ENCODE data around the gene MAGI2.

The MAGI2 gene

GRCh38 chr7:78141522-78142281, 1311.8 kb downstream of the MAGI2 start:
- Histone ChIP-seq H4K20me1 (ENCODE audit: control insufficient read depth, insufficient read depth, low read depth, low read length) (no peaks in the 10 kb centered on the region), H3K27me3 (ENCODE audit: control insufficient read depth, low read length) (0 out of 2 replicates have a peak, but pooled peaks cover 3% of the 10 kb centered on the region), H3K9me2 (replicated peaks; ENCODE audit: control insufficient read depth, low read length) (no peaks in the 10 kb centered on the region), H3K4me2 (ENCODE audit: low read length) (no peak overlapping the region), H3K9me3 (ENCODE audit: control insufficient read depth, insufficient read depth, low read length) (no peaks in the 10 kb centered on the region), H3K79me2 (ENCODE audit: control insufficient read depth, low read length) (no peaks in the 10 kb centered on the region), H3K4me1 (ENCODE audit: control insufficient read depth, low read length) (peaks cover 5% of the 10 kb centered on the region; the same call in 1 of the 2 replicates), H3K27ac (ENCODE audit: low read depth, low read length) (no peak overlapping the region), H3K36me3 (ENCODE audit: control insufficient read depth, low read length) (no peaks in the 10 kb centered on the region), H3K4me3 (ENCODE audit: low read length) (no peak overlapping the region), H3F3A (ENCODE audit: control insufficient read depth, insufficient read depth) (no peaks in the 10 kb centered on the region)
- TF ChIP-seq CTCF (IDR thresholded peaks at IDR 0.05; ENCODE audit: low read depth, low read length, poor library complexity, severe bottlenecking) (no peak), EZH2phosphoT487 (IDR thresholded peaks at IDR 0.05; ENCODE audit: borderline replicate concordance, low read length) (no peak)

DNA sequence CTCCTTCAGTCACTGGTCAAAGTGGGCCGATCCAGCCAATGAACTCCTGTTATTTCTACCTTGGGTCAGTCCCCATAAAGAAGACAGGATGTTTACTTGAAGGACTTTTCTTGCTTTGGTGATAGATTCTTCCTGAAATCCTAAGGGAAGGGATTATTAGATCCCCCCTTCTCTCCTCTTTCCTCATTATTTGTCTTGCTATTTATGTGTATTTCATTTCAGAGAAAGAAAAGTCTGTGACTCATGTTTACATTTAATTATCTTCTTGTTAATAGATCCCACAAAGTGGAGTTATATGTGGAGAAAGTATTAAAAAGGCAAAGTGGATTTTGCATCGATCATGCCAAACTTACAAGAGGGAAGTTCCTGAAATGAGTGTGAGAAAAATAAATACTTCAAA, 1313.4 kb downstream of the MAGI2 start:
- no peak overlapping the region for H3K4me2 ChIP-seq (ENCODE audit: low read length)
- no peaks in the 10 kb centered on the region for H3K27me3 ChIP-seq (ENCODE audit: control insufficient read depth, low read length)
- H3K9me2 ChIP-seq (replicated peaks; ENCODE audit: control insufficient read depth, low read length) = no peaks in the 10 kb centered on the region
- no peak overlapping the region for H3K27ac ChIP-seq (ENCODE audit: low read depth, low read length)
- H3K9me3 ChIP-seq (ENCODE audit: control insufficient read depth, insufficient read depth, low read length) = no peaks in the 10 kb centered on the region
- H3K4me3 ChIP-seq (ENCODE audit: low read length) = no peak overlapping the region
- no peaks in the 10 kb centered on the region for H4K20me1 ChIP-seq (ENCODE audit: control insufficient read depth, insufficient read depth, low read depth, low read length)
- H3K36me3 ChIP-seq (ENCODE audit: control insufficient read depth, low read length) = no peaks in the 10 kb centered on the region
- H3K79me2 ChIP-seq (ENCODE audit: control insufficient read depth, low read length) = no peaks in the 10 kb centered on the region
- H3K4me1 ChIP-seq (ENCODE audit: control insufficient read depth, low read length) = peaks cover 5% of the 10 kb centered on the region; the same call in 1 of the 2 replicates
- TF ChIP-seq EZH2phosphoT487 (IDR thresholded peaks at IDR 0.05; ENCODE audit: borderline replicate concordance, low read length) (no peak), CTCF (IDR thresholded peaks at IDR 0.05; ENCODE audit: low read depth, low read length, poor library complexity, severe bottlenecking) (no peak)
- H3F3A ChIP-seq (ENCODE audit: control insufficient read depth, insufficient read depth) = no peaks in the 10 kb centered on the region

- no peak overlapping the region for H3K27ac ChIP-seq (ENCODE audit: low read depth, low read length)
- no peaks in the 10 kb centered on the region for H3K79me2 ChIP-seq (ENCODE audit: control insufficient read depth, low read length)
- no peaks in the 10 kb centered on the region for H3F3A ChIP-seq (ENCODE audit: control insufficient read depth, insufficient read depth)
- H3K27me3 ChIP-seq (ENCODE audit: control insufficient read depth, low read length) = no peaks in the 10 kb centered on the region
- no peaks in the 10 kb centered on the region for H3K9me2 ChIP-seq (replicated peaks; ENCODE audit: control insufficient read depth, low read length)
- no peaks in the 10 kb centered on the region for H3K36me3 ChIP-seq (ENCODE audit: control insufficient read depth, low read length)
- H3K4me1 ChIP-seq (ENCODE audit: control insufficient read depth, low read length) = peaks cover 2% of the 10 kb centered on the region; the same call in 1 of the 2 replicates
- no peak overlapping the region for H3K4me3 ChIP-seq (ENCODE audit: low read length)
- no peaks in the 10 kb centered on the region for H3K9me3 ChIP-seq (ENCODE audit: control insufficient read depth, insufficient read depth, low read length)
- H4K20me1 ChIP-seq (ENCODE audit: control insufficient read depth, insufficient read depth, low read depth, low read length) = no peaks in the 10 kb centered on the region
- no peak overlapping the region for H3K4me2 ChIP-seq (ENCODE audit: low read length)
- no peak for TF ChIP-seq EZH2phosphoT487 (IDR thresholded peaks at IDR 0.05; ENCODE audit: borderline replicate concordance, low read length)
- TF ChIP-seq CTCF (IDR thresholded peaks at IDR 0.05; ENCODE audit: low read depth, low read length, poor library complexity, severe bottlenecking) = no peak
Observed at GRCh38 chr7:78139335-78139734, 1314.1 kb downstream of the MAGI2 start.
